GM12875 (cell line): ENCODE results near the gene LDB2.

Source experiments
- H3K4me3 ChIP-seq: one replicate; pipeline ENCODE4 v1.5.1; 2011; ENCODE audit warnings: low read depth, low read length, control low read depth
- TF ChIP-seq, protein P1 (sequence below): IDR thresholded peaks from 2 replicates; pipeline ENCODE4 v1.5.1; 2011; ENCODE audit warnings: low read depth, mild to moderate bottlenecking, control low read depth, inconsistent platforms, low read length, moderate library complexity, borderline replicate concordance; ENCODE audit not compliant: insufficient read depth

LDB2 gene

GRCh38 chr4:16609170-16609758 is 289.2 kb downstream of the LDB2 start:
- TF ChIP-seq, protein P1, sequence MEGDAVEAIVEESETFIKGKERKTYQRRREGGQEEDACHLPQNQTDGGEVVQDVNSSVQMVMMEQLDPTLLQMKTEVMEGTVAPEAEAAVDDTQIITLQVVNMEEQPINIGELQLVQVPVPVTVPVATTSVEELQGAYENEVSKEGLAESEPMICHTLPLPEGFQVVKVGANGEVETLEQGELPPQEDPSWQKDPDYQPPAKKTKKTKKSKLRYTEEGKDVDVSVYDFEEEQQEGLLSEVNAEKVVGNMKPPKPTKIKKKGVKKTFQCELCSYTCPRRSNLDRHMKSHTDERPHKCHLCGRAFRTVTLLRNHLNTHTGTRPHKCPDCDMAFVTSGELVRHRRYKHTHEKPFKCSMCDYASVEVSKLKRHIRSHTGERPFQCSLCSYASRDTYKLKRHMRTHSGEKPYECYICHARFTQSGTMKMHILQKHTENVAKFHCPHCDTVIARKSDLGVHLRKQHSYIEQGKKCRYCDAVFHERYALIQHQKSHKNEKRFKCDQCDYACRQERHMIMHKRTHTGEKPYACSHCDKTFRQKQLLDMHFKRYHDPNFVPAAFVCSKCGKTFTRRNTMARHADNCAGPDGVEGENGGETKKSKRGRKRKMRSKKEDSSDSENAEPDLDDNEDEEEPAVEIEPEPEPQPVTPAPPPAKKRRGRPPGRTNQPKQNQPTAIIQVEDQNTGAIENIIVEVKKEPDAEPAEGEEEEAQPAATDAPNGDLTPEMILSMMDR: no peak
- H3K4me3 ChIP-seq: no peak overlapping the region

DNA sequence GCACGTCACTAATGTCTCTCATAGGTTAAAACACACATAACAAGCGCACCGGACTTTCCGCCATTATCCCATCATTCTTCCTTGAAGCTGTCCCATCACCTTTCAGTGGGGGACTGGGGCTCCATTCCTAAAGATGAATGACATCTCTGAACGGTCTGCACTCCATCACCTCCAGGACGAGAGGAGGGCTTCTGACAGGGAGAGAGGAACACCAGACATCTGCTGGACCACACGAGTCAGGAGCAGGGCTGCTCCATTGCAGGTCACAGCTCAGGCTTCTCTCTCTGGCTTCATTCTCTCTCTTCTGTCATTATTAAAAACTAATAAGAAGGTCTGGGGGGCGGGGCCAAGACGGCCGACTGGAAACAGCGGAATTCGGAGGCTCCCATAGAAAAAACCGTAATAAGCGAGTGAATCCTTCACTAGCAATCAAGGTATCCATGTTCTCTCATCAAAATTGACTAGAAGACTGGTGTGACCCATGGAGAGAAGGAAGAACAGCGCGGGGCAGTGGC is 289.8 kb downstream of the LDB2 start:
- TF ChIP-seq, protein P1: no peak
- H3K4me3 ChIP-seq: no peak overlapping the region

DNA sequence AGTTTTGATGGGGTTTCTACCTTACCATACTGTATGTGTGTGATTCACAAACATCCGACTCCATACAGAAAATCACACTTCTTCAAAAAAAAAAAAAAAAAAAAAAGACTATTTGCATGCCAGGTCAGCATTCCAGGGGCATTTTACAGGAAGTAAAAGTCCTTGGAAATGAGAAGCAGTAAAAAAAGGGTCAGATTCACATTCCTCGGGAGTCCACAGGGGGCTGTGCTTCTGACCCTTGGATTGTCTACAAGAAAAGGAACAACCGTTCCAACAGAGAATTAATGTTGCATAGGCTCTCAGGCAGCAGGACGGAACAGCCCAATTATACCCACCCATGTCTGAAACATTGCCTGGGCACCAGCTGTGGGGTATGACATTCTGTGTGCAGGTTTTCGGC is 290.3 kb downstream of the LDB2 start:
- TF ChIP-seq, protein P1: no peak
- no peak overlapping the region for H3K4me3 ChIP-seq

DNA sequence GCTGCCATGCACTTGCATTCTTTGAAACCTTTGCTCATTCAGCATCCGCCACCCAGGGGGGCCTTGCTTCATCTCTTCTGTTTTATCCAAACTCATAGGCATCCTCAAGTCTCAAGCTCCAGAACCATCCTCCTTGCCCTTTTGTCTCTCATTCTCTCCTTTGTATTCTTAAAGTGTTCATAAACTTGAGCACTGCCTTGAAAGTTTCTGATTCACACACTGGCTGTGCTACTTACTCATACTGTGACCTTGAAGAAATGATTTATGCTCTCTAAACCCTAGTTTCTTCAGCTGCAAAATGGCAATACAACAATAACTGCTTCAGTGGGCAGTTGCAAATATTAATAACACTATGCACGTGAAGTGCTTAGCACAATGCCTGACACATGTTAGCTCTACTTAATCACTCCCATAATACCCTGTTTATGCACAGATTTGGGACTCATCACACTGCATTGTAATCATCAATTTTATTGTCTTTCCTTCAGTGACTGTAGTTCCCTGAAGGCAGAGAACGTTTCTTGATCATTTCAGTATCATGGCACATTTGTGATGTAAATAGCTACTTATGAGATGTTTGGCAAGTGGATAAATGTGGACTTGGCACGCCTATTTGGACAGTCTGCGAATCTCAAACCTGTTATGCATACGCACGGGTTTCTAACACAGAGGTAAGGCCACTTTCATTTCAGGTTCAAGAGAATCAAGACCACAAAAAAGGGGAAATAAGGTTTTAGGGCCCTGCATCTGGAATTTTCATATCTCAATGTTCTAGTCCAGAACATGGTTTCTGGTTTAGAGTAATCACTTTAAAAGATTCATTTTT is 291.0 kb downstream of the LDB2 start:
- TF ChIP-seq, protein P1: no peak
- no peak overlapping the region for H3K4me3 ChIP-seq

GRCh38 chr4:16606691-16607090 is 291.8 kb downstream of the LDB2 start:
- TF ChIP-seq, protein P1: no peak
- no peak overlapping the region for H3K4me3 ChIP-seq

DNA sequence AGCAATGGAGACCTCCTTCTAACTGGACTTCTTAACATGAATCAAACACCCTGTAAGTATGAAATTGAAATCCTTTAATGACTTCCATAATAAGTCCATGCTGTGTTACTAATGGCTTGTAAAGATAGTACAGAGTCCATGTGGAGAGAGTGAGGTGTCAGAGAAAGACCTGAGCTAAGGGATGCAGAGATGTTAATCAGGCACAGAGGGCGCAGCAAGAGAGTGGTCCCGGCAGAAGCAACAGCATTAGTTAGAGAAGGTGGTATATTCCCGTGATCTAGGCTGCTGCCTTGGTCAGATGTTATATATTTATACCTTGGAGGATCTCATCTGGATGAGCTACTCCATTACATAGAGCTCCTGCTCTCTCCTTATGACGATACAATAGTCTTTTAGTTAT is 295.3 kb downstream of the LDB2 start:
- TF ChIP-seq, protein P1: no peak

More for the DNA sequence above, 295.3 kb downstream of the LDB2 start:
- H3K4me3 ChIP-seq: no peak overlapping the region
